Gastroesophageal sphincter (tissue), 3 donors: ENCODE results near the gene ALKBH5.

Experiments
- POLR2A ChIP-seq, 2 donors: fragments of 450-650 bp; IDR thresholded peaks; one replicate each; pipeline ENCODE4 v1.6.1; 2017; ENCODE audit warnings: antibody characterized with exemption in 2 of 2, mild to moderate bottlenecking in 2 of 2, moderate library complexity in 1 of 2
- POLR2AphosphoS5 ChIP-seq: sonication (generic); formaldehyde crosslinking; IDR thresholded peaks from one replicate; pipeline ENCODE4 v1.6.1; 2017; ENCODE audit warnings: antibody characterized with exemption
- TF ChIP-seq, protein P1 (sequence below), 4 experiments: fragments of 200-600 bp in 2 of 4; fragments of 450-650 bp in 2 of 4; sonication (generic) in 1 of 4; IDR thresholded peaks; one replicate each; pipeline ENCODE4 v1.5.1; 2017 to 2019; ENCODE audit warnings: antibody characterized with exemption in 4 of 4, mild to moderate bottlenecking in 2 of 4, moderate library complexity in 2 of 4

DNA sequence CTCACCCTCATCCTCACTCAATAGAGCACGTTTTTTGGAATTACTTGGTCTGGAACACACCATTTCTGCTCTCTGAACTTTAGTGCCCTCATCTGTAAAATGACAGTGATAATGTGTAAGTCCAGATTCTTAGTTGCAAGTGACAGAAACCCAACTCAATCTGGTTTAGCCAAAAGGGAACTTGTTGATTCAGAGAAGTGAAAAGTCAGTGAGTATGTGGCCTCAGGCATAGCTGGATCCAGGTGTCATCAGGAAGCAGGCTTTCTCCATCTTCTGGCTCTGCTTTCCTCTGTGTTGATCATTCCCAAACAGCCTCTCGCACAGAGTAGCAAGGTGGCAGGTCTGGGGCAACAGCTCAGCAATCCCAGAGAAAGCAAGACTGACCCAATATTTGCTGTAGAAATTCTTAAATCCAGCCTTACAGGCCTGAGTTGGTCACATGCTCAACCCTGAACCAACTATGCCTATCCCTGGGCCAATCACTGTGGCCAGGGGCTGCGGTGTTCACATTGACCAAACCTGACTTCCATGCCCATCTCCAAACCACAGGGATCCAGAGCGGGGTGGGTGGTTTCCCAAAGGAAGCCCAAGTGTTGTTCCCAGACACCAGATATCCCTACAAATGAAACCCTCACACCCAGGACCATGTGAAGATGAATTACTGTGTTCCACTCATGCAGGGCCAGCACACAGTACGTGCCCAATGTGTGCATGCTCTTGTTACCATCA, 23.3 kb upstream of the ALKBH5 start:
- TF ChIP-seq, protein P1, sequence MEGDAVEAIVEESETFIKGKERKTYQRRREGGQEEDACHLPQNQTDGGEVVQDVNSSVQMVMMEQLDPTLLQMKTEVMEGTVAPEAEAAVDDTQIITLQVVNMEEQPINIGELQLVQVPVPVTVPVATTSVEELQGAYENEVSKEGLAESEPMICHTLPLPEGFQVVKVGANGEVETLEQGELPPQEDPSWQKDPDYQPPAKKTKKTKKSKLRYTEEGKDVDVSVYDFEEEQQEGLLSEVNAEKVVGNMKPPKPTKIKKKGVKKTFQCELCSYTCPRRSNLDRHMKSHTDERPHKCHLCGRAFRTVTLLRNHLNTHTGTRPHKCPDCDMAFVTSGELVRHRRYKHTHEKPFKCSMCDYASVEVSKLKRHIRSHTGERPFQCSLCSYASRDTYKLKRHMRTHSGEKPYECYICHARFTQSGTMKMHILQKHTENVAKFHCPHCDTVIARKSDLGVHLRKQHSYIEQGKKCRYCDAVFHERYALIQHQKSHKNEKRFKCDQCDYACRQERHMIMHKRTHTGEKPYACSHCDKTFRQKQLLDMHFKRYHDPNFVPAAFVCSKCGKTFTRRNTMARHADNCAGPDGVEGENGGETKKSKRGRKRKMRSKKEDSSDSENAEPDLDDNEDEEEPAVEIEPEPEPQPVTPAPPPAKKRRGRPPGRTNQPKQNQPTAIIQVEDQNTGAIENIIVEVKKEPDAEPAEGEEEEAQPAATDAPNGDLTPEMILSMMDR (IDR thresholded peaks at IDR 0.05), result no peak
- no peak for TF ChIP-seq POLR2AphosphoS5
- TF ChIP-seq POLR2A (IDR thresholded peaks at IDR 0.05), result no peak
